SK-N-SH (cell line): ENCODE measurements around the gene ABCB9.

Experiments
- MAX ChIP-seq: IDR thresholded peaks from 2 replicates; pipeline ENCODE4 v1.4.0; 2012; ENCODE audit warnings: low read depth
- PBX3 ChIP-seq: IDR thresholded peaks from 2 replicates; pipeline ENCODE4; 2012
- POLR2AphosphoS5 ChIP-seq: IDR thresholded peaks from 2 replicates; pipeline ENCODE4 v1.6.1; 2012; ENCODE audit warnings: low read depth, low read length
- RAD21 ChIP-seq: IDR thresholded peaks from 2 replicates; pipeline ENCODE4 v1.6.1; 2012; ENCODE audit warnings: mild to moderate bottlenecking, low read length
- SIN3A ChIP-seq: IDR thresholded peaks from 2 replicates; pipeline ENCODE4 v1.6.1; 2012; ENCODE audit warnings: low read depth, mild to moderate bottlenecking, low read length, moderate library complexity, borderline replicate concordance
- SMC3 ChIP-seq: IDR thresholded peaks from 2 replicates; pipeline ENCODE4 v1.6.1; 2012; ENCODE audit warnings: low read depth, low read length, improper control_type of control experiment
- TF ChIP-seq, protein P1 (sequence below): fragments of 150-350 bp; IDR thresholded peaks from 2 replicates; pipeline ENCODE4 v1.6.1; 2016; ENCODE audit warnings: mild to moderate bottlenecking, low read depth, low read length
- TF ChIP-seq, protein P2 (sequence below): fragments of 200-600 bp; sonication (generic); IDR thresholded peaks from 2 replicates; pipeline ENCODE4 v1.6.1; 2017; ENCODE audit warnings: antibody characterized with exemption, mild to moderate bottlenecking, moderate library complexity

DNA sequence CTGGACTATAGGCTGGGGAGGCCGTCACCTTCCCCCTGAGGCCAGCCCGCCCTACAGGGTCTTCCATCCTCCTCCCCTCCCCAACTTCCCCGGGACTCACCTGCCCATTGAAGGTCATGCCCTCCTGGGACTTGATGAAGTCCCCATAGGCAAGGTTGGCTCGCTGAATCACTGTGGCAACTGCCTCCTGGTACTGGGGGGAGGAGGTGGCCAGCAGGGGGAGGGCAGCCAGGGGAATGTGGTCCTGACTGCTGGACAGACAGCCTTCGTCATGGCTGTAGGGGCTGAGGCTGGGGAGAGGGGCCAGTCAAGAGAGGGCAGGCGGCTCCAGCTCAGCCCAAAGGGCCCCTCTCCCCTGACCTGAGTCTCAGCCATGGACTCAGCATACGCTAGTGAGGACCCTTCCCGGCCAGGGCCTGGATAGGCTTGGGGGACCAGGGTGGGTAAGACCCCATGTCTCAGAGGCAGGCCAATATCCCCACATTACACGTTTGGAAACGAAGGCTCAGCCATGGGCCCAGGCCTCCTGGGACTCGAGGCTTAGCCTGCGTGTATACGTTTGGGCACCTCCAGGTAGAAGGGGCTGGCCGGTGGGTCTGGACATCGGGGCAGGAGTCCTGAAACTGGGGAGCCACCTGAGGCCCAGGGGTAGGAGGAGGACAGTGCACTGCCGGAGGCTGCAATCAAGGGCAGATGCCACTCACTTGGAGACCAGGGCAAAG, 30.5 kb upstream of the ABCB9 start:
- TF ChIP-seq PBX3 (no peak), MAX (no peak), POLR2AphosphoS5 (no peak), SIN3A (no peak), RAD21 (no peak), SMC3 (no peak)
- TF ChIP-seq, protein P1, sequence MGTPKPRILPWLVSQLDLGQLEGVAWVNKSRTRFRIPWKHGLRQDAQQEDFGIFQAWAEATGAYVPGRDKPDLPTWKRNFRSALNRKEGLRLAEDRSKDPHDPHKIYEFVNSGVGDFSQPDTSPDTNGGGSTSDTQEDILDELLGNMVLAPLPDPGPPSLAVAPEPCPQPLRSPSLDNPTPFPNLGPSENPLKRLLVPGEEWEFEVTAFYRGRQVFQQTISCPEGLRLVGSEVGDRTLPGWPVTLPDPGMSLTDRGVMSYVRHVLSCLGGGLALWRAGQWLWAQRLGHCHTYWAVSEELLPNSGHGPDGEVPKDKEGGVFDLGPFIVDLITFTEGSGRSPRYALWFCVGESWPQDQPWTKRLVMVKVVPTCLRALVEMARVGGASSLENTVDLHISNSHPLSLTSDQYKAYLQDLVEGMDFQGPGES = no peak
- TF ChIP-seq, protein P2, sequence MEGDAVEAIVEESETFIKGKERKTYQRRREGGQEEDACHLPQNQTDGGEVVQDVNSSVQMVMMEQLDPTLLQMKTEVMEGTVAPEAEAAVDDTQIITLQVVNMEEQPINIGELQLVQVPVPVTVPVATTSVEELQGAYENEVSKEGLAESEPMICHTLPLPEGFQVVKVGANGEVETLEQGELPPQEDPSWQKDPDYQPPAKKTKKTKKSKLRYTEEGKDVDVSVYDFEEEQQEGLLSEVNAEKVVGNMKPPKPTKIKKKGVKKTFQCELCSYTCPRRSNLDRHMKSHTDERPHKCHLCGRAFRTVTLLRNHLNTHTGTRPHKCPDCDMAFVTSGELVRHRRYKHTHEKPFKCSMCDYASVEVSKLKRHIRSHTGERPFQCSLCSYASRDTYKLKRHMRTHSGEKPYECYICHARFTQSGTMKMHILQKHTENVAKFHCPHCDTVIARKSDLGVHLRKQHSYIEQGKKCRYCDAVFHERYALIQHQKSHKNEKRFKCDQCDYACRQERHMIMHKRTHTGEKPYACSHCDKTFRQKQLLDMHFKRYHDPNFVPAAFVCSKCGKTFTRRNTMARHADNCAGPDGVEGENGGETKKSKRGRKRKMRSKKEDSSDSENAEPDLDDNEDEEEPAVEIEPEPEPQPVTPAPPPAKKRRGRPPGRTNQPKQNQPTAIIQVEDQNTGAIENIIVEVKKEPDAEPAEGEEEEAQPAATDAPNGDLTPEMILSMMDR = no peak
